A204.1 (cell line): Measurements from ENCODE around the gene TBC1D3.
"Not testable (repeated sequence)": the region's sequence is repeated elsewhere in the genome, so short reads cannot be mapped to it uniquely, and the experiment has no call there.

Experiments
- FAIRE-seq: peaks from 2 replicates; lab custom pipeline; 2012; peaks lifted over from hg19 to GRCh38; lab: Jason Lieb, UNC

TBC1D3 gene

GRCh38 chr17:38192455-38192854, at the start of gene TBC1D3:
TBC1D3 (minus strand) TSS chr17:38192555; CDS start chr17:38191029, 1,526 bp downstream.
- not testable (repeated sequence) for FAIRE-seq

- not testable (repeated sequence) for FAIRE-seq
Measured at GRCh38 chr17:38232790-38233189, 40.4 kb upstream of the TBC1D3 start.

- FAIRE-seq = not testable (repeated sequence)
Measured at GRCh38 chr17:38225844-38226495, 33.6 kb upstream of the TBC1D3 start.

GRCh38 chr17:38220867-38221266, 28.5 kb upstream of the TBC1D3 start:
- not testable (repeated sequence) for FAIRE-seq

- FAIRE-seq = not testable (repeated sequence)
Measured at GRCh38 chr17:38200271-38200670, 7.9 kb upstream of the TBC1D3 start.

GRCh38 chr17:38134860-38135259, 57.5 kb downstream of the TBC1D3 start:
- FAIRE-seq = not testable (repeated sequence)
